Activated CD4-positive, alpha-beta T cell treated with anti-CD3 and anti-CD28 coated beads for 1 hour (primary cell): ENCODE data around the gene TP53I3.
"Not testable (repeated sequence)": the region's sequence is repeated elsewhere in the genome, so short reads cannot be mapped to it uniquely, and the experiment has no call there.

Experiments
- DNase-seq: peaks from one replicate; pipeline ENCODE4 v3.0.0-alpha.2; 2020

The TP53I3 gene

DNA sequence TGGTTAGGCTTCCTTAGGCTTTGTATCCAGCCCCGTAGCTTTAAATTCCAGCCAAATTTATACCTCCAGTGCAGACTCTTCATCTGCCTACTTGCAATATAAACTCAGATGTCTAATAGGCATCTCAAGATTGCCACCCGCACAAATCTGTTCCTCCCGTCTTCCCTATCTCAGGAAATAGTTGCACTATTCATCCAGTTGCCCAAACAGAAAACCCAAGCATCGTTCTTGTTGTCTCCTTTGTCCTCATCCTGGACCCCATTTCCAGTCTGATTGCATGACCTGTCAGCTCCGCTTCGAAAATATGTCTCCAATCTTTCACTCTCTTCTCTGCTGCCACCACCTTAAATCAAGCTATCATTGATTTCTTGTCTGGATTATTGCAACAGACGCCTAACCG lies 32.8 kb downstream of the TP53I3 start:
- no peak for DNase-seq

DNA sequence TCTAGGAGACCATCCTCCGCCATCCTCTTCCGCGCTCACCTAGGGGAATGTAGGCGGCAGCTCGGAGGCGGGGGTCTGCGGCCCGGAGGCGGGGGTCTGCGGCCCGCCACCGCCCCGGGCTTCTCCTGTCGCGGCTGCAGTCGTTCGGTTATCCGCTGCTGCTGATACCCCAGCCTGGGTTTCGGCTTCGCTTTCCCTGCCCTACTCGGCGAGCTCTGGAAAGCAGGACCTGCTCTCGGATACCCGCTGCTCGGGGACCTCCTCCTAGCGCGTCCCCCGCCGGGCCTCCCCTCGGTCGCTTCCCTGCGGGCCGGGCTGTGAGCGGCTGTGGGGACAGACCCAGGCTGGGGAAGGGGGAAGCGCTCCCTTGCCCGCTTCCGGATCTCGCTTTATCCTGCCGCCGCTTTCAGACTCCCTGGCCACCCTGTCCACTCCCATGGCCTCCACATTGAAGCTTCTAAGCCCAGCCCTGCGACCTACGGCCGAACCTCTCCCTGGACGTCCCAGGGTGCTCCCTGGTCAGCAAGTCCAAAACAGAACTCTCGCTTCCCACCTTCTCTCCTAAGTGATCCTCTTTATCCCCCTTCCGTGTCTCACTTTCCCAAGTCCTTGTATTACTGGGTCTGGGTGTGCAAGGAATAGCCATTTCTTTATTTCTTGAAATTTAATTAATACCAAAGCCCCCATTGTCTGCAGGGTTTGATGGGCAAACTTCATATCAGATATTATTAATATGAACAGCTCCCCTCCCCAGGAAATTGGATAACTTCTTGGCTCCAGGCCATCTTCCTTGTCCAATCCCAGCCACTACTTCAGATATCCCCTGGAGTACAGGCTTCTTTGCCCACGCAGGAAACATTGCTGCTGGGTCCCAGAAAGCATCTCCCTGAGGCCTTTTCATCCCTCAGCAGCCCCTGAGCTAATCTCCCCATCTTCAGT lies 34.3 kb downstream of the TP53I3 start:
- peak; percentile 9 for DNase-seq

DNA sequence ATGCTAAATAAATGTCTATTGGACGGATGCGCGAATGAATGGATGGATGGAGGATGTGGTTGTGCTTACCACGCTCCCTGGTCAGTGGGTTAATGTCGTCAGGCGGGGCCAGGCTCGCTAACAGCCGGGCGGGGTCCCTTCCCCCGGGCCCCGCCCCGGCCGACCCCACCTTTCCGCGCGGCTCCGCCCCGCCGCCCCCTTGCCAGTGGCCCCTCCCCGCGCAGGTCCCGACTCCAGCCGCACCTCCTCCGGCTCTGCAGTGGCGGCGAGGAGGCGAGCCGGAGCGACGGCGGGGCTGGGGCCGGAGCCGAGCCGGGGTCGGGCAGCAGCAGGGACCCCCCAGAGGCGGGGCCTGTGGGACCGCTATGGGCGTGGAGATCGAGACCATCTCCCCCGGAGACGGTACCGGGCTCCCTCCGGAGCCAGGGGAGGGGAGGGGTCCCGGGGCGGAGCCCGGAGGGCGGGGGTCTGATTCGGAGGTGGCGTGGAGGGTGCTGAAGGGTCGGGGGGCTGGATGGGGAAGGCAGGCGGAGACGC lies 35.1 kb downstream of the TP53I3 start, which contains the start of gene FKBP1B:
Gene FKBP1B, plus strand, starts transcription at position 257 of the 537 bp plus-strand sequence. Its CDS starts 109 bp downstream, at position 366.
- DNase-seq, result peak; percentile 8

DNA sequence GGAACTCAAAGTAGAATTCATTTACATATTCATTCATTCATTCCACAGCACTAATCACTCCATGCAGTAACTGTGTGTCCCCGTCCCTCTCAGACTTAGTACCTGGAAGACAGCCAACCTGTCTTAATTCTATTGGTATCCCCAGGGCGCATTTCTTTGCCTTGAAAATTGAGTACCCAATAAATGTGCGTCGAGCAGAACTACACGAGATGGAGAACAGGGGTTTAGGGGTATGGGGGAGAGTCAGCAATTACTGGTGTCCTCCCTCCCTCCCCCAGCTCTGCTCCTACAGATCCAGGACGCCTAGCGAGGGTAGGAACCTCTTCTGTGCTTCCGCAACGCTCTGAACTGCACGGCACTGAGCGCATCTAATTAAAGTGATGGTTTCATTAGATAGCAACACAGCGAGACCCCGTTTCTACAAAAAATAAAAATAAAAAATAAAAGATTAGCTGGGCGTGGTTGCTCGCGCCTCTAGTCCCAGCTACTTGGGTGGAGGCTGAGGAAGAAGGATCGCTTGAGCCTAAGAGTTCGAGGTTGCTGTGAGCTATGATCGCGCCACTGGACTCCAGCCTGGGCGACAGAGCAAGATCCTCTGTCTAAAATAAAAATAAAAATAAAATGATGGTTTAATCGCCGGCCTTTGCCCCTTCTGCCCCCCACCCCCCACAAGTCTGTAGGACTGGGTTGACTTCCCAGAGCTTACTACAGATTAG lies 35.7 kb downstream of the TP53I3 start:
- no peak for DNase-seq

DNA sequence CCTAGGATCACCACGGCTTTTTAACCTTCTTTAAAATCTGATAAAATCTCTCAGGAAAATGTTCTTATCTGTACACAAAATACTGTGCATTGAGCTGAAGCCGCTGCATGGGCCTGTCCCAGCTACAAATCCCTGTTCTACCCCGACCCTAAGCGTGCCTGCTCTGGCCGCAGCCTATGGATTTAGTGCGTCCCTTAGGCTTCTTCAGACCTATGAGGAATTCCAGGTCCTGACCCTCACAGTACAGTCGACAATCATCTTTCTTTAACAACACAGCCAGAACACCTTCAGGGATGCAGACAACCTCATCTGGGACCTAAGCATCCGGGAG lies 37.0 kb downstream of the TP53I3 start:
- DNase-seq, result no peak

DNA sequence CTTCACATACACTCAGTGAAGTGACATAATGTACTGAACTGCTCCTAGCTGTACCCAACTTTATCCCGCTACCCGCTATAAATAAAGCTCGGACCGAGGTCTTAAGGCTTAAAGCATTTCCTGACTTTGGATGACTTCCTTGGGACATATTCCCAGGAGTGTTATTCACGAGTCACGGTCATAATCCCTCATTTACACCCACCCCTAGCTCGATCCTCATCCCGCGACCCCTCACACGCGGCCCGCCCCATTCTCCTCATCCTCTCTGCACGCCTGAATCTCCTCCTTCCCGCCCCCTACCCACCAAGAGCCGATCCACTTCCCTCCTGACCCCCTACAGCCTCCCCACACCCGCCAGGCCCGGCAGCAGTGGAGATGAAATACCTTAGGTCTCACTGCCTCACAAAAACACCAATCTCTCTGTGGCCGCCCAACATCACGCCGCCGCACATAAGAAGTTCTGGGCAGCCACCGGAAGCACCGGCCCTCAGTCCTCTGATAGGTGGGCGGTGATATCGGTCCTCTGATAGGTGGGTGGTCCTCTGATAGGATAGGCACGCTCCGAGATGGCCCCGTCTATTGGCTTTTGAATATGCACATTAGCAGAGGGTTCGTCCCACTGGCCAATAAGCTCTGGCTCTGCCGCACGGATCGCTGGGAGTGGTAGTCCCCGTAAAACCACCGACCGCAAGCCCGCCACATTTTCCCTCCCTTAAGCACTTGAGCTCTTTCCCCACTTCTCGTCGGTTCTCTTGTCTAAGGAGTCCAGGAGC lies 37.5 kb downstream of the TP53I3 start, which contains the start of gene WDCP:
Gene WDCP, minus strand, starts transcription at position 462 of the 773 bp plus-strand sequence. CDS start 7,897 bp downstream, outside the sequence.
- DNase-seq, result peak; percentile 87

DNA sequence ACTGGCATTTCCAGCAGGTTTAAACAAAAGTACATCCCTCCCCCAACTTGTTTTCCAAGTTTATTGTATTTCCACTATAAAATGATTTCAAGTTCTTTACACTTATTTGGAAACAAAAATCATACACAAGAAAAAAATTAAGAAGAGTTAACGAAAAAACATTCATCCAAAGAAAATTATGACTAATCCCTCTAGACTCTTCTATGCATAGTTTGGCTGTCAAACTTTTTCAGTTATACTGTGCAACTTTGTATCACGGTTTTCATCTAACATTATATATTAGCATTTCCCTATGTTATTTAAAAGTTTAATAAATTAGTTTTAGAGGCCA lies 38.1 kb downstream of the TP53I3 start:
- DNase-seq, result no peak

DNA sequence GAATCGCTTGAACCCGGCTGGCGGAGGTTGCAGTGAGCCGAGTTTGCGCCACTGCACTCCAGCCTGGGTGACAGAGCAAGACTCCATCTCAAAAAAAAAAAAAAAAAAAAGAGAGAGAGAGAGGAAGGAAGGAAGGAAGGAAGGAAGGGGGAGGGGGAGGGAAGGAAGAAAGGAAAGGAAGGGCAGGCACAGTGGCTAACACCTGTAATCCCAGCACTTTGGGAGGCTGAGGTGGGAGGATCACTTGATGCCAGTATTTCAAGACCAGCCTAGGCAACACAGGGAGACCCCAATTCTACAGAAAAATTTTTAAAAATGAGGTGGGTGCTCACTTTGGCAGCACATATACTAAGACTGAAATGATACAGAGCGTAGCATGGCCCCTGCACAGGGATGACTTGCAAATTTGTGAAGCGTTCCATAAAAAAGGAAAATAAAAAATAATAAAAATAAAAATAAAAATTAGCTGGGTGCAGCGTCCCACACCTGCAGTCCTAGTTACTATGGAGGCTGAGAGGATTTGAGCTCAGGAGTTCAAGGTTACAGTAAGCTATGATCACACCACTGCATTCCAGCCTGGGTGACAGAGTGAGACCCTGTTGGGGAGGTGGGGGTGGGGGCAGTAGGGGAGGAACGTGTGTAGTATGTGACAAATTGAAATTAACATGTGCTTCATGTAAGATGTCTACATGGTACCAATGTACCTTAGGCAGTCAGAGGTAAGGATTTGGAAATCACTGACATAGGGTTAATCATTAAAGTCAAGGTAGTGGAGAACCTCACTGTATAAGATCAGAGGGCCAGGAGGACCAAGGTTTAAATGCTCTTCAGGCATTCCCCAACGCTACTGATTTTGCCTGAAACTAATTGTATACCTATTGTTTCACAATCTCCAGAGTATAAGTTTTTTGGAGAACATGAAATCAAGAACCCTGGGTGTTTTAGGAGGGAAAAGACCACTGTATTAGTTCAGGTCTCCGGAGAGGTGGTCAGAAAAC lies 38.8 kb downstream of the TP53I3 start:
- no peak for DNase-seq

DNA sequence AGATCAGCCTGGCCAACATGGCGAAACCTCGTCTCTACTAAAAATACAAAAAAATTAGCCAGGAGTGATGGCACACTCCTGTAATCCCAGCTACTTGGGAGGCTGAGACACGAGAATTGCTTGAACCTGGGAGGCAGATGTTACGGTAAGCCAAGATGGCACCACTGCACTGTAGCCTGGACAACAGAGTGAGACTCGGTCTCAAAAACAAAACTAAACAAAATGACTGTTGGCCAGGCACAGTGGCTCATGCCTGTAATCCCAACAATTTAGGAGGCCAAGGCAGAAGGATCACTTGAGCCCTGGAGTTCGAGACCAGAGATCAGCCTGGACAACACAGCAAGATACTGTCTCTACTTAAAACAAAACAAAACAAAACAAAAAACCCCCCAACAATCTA lies 41.5 kb downstream of the TP53I3 start:
- not testable (repeated sequence) for DNase-seq

DNA sequence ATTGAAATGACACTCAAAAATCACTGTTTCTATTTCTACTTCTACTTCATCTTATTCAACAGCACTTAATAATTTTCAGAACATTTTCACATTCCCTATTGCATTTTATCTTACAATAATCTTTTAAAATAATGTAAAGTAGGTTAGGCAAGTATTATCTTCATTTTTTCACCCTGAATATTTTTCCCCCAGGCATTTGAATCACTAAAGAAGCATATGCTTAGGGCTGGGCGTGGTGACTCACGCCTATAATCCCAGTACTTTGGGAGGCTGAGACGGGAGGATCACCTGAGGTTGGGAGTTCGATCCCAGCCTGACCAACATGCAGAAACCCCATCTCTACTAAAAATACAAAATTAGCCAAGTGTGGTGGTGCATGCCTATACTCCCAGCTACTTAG lies 44.1 kb downstream of the TP53I3 start:
- no peak for DNase-seq

DNA sequence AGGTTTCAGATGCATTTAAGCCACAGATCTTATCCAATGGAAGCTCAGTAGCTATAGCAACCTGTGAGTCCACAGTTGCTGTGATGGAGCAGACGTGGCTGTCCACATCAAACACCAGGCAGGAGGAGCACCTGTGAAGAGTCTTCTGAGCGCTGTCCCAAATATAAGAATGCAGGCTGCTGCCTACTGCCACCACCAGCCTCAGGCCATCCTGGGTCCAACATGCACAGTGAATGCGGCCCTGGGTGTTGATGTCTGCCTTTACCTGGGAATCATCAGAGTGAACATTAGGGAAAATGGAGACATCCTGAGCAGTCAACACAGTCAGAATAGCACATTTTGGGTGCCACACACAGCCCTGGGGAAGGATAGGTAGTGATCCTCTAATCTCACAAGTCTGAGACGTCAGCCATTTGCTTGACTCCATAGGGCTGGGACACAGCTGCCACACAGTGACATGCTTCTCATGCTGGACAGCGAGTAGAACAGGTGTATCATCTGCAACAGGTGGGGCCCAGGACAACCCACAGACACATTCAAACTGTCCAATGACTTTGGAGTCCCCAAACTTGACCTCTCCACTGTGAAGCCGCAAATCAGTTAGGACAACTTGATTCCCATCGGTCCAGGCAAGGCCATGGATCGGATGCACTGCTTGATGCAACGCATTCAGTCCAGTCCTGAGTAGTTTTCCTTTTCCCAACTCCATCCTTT lies 45.7 kb downstream of the TP53I3 start:
- DNase-seq, result no peak
